Measurements from ENCODE around the gene KRT16. TPM values are rescaled to one million over a fixed set of nuclear protein-coding genes. Genes with fewer than 3 reads are reported as not detected.

Gene KRT16
- total and polyA plus RNA-seq, 2 donors (not counting 3 experiments of a cell fraction or from before 2014, with no cell fraction given), result not detected

DNA sequence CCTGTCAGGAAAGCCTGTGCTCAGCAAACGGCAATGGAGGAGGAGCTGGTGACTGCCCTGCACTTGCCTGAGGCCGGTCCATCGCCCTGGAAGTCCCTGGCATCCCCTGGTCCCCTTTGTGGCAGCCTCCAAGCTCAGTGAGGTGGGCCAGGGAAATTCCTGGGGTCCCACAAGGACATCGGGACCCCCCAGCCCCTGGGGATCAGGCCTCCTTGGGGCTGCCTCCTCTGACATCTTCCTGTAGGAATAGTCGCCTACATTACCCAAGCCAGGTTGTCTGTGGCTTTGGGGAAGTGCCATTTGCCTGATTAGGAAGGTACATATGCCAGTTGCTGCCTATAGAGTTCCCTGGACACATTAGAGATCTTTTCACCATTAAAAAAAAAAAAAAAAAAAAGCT, 33.6 kb downstream of the KRT16 start:
- intact Hi-C loops (cut with micrococcal nuclease) (loop anchor here (1.0 kb wide), 3 partner anchors 69 to 88 kb away; no protein-coding TSS in a partner anchor), dilution Hi-C loops (cut with MboI; ENCODE audit: extremely low pct_ligation_motif_present, low sequenced_read_pairs) (no loop called here)
- no peaks in the 10 kb centered on the region for H3K79me2 ChIP-seq (ENCODE audit: control insufficient read depth, insufficient read depth, low read length)
- no peaks in the 10 kb centered on the region for H4K20me1 ChIP-seq (replicated peaks; ENCODE audit: control insufficient read depth, extremely low read depth, insufficient read depth, low read length)
- FAIRE-seq, result no peak
- H3K27me3 ChIP-seq (ENCODE audit: control insufficient read depth in 2 of 2, insufficient read depth in 2 of 2, low read length in 2 of 2), result peaks cover 0 to 4% of the 10 kb centered on the region in 2 experiments
- CTCF ChIA-PET, result interaction anchor here (0.6 to 2.6 kb wide), 19 partner anchors 10 to 722 kb away, joined by 3 to 44 read pairs (median 5); no protein-coding TSS in a partner anchor
- H3K9ac ChIP-seq (replicated peaks; ENCODE audit: extremely low read depth, insufficient read depth, low read length), result no peak overlapping the region
- no peaks in the 10 kb centered on the region for H3K9me1 ChIP-seq (replicated peaks; ENCODE audit: control insufficient read depth, extremely low read depth, insufficient read depth, low read length)
- H3K4me3 ChIP-seq (replicated peaks in 1 of 3; ENCODE audit: insufficient read depth in 1 of 3, low read depth in 1 of 3, low read length in 3 of 3), result no peak overlapping the region
- no peaks in the 10 kb centered on the region for H3K4me1 ChIP-seq (ENCODE audit: control insufficient read depth, extremely low read depth, insufficient read depth, low read length)
- no peak overlapping the region for H2AFZ ChIP-seq (ENCODE audit: low read depth, low read length)
- no peak overlapping the region for H3K4me2 ChIP-seq (ENCODE audit: insufficient read depth, low read length)
- POLR2A ChIA-PET, result interaction anchor here (0.6 to 1.4 kb wide), 4 partner anchors 65 to 856 kb away, joined by 3 to 9 read pairs (median 4); partner anchors contain the start of gene EIF1
- BruUV-seq (replicated peaks), result no TSS peak
- no peaks in the 10 kb centered on the region for H3K36me3 ChIP-seq (ENCODE audit: control insufficient read depth in 2 of 2, extremely low read depth in 1 of 2, insufficient read depth in 2 of 2, low read length in 2 of 2)
- DNase-seq (ENCODE audit: low read depth, low spot score), result no peak
- TF ChIP-seq MYC (IDR thresholded peaks at IDR 0.05; ENCODE audit: low read depth, low read length) (no peak), POLR2AphosphoS5 (IDR thresholded peaks at IDR 0.05; ENCODE audit: insufficient read depth, low read depth, low read length) (no peak)
- no peaks in the 10 kb centered on the region for H3K9me3 ChIP-seq (replicated peaks; ENCODE audit: control insufficient read depth, insufficient read depth, low read length)
- H3K27ac ChIP-seq (ENCODE audit: insufficient read depth, low read depth, low read length), result no peak overlapping the region

DNA sequence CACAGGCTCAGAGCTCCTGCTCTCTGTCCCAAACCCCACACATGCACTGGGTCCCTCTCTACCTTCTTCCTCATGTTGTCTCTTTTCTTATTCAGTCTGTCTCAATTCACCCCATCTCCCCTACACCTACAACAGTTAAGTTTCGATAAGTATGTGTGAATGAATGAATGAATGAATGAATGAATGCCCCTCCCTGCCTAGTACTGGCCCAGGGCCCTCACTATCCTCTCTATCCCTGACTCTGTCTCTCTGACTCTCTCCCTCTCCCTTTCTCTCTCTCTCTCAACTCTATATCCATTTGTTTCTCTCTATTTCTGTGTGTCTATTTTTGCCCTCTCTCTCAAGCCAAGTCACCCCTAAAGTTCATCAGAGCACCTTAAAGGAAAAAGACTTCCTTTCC, 34.0 kb downstream of the KRT16 start:
- intact Hi-C loops (cut with micrococcal nuclease), result no loop called here
- dilution Hi-C loops (cut with MboI; ENCODE audit: extremely low pct_ligation_motif_present, low sequenced_read_pairs), result no loop called here
- ChIA-PET CTCF (interaction anchor here (0.6 to 2.6 kb wide), 12 partner anchors 10 to 257 kb away, joined by 3 to 44 read pairs (median 6); no protein-coding TSS in a partner anchor), POLR2A (interaction anchor here (0.7 to 1.4 kb wide), 2 partner anchors 110 to 712 kb away, joined by 3 to 9 read pairs; partner anchors contain the start of gene EIF1)
- H2AFZ ChIP-seq (ENCODE audit: low read depth, low read length), result no peak overlapping the region
- DNase-seq (ENCODE audit: low read depth, low spot score) (no peak), FAIRE-seq (no peak)
- no peak overlapping the region for H3K4me2 ChIP-seq (ENCODE audit: insufficient read depth, low read length)
- no TSS peak for BruUV-seq (replicated peaks)
- H3K9ac ChIP-seq (replicated peaks; ENCODE audit: extremely low read depth, insufficient read depth, low read length), result no peak overlapping the region
- H4K20me1 ChIP-seq (replicated peaks; ENCODE audit: control insufficient read depth, extremely low read depth, insufficient read depth, low read length), result no peaks in the 10 kb centered on the region
- H3K79me2 ChIP-seq (ENCODE audit: control insufficient read depth, insufficient read depth, low read length), result no peaks in the 10 kb centered on the region
- H3K4me3 ChIP-seq (replicated peaks in 1 of 3; ENCODE audit: insufficient read depth in 1 of 3, low read depth in 1 of 3, low read length in 3 of 3), result no peak overlapping the region
- H3K36me3 ChIP-seq (ENCODE audit: control insufficient read depth in 2 of 2, extremely low read depth in 1 of 2, insufficient read depth in 2 of 2, low read length in 2 of 2), result no peaks in the 10 kb centered on the region
- H3K9me3 ChIP-seq (replicated peaks; ENCODE audit: control insufficient read depth, insufficient read depth, low read length), result no peaks in the 10 kb centered on the region
- no peaks in the 10 kb centered on the region for H3K4me1 ChIP-seq (ENCODE audit: control insufficient read depth, extremely low read depth, insufficient read depth, low read length)
- H3K27me3 ChIP-seq (ENCODE audit: control insufficient read depth in 2 of 2, insufficient read depth in 2 of 2, low read length in 2 of 2), result peaks cover 0 to 4% of the 10 kb centered on the region in 2 experiments
- H3K27ac ChIP-seq (ENCODE audit: insufficient read depth, low read depth, low read length), result no peak overlapping the region
- TF ChIP-seq POLR2AphosphoS5 (IDR thresholded peaks at IDR 0.05; ENCODE audit: insufficient read depth, low read depth, low read length), result no peak
- no peak for TF ChIP-seq MYC (IDR thresholded peaks at IDR 0.05; ENCODE audit: low read depth, low read length)
- no peak for TF ChIP-seq POLR2A (IDR thresholded peaks at IDR 0.05; ENCODE audit: low read depth, low read length)
- TF ChIP-seq EZH2 (IDR thresholded peaks at IDR 0.05; ENCODE audit: borderline replicate concordance, low read depth, low read length, severe bottlenecking), result no peak
- no peak for TF ChIP-seq JUN (IDR thresholded peaks at IDR 0.05; ENCODE audit: borderline replicate concordance, insufficient read depth, insufficient read length, low read depth)
- TF ChIP-seq, protein P1, sequence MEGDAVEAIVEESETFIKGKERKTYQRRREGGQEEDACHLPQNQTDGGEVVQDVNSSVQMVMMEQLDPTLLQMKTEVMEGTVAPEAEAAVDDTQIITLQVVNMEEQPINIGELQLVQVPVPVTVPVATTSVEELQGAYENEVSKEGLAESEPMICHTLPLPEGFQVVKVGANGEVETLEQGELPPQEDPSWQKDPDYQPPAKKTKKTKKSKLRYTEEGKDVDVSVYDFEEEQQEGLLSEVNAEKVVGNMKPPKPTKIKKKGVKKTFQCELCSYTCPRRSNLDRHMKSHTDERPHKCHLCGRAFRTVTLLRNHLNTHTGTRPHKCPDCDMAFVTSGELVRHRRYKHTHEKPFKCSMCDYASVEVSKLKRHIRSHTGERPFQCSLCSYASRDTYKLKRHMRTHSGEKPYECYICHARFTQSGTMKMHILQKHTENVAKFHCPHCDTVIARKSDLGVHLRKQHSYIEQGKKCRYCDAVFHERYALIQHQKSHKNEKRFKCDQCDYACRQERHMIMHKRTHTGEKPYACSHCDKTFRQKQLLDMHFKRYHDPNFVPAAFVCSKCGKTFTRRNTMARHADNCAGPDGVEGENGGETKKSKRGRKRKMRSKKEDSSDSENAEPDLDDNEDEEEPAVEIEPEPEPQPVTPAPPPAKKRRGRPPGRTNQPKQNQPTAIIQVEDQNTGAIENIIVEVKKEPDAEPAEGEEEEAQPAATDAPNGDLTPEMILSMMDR (IDR thresholded peaks at IDR 0.05; ENCODE audit: extremely low read depth in 1 of 2, insufficient read depth in 1 of 2, low read depth in 1 of 2, low read length in 2 of 2), result no peak
- no peak for TF ChIP-seq FOS (IDR thresholded peaks at IDR 0.05; ENCODE audit: borderline replicate concordance, insufficient read depth, low read length)
- TF ChIP-seq MAX (IDR thresholded peaks at IDR 0.05; ENCODE audit: insufficient read depth, insufficient read length), result no peak
- no peak for TF ChIP-seq GATA2 (IDR thresholded peaks at IDR 0.05; ENCODE audit: insufficient read depth, insufficient read length, low read depth, low read length)
- H3K9me1 ChIP-seq (replicated peaks; ENCODE audit: control insufficient read depth, extremely low read depth, insufficient read depth, low read length), result no peaks in the 10 kb centered on the region
